GM18511 (cell line): ENCODE results near the gene TAAR1.
"Not testable (repeated sequence)": the region's sequence is repeated elsewhere in the genome, so short reads cannot be mapped to it uniquely, and the experiment has no call there.

Source experiments
- ATAC-seq: cut with Tn5 transposase; IDR thresholded peaks from one replicate; pipeline ENCODE4 v1.9.1; 2021; ENCODE audit warnings: mild to moderate bottlenecking, moderate library complexity; ENCODE audit not compliant: unreplicated experiment

TAAR1 gene

DNA sequence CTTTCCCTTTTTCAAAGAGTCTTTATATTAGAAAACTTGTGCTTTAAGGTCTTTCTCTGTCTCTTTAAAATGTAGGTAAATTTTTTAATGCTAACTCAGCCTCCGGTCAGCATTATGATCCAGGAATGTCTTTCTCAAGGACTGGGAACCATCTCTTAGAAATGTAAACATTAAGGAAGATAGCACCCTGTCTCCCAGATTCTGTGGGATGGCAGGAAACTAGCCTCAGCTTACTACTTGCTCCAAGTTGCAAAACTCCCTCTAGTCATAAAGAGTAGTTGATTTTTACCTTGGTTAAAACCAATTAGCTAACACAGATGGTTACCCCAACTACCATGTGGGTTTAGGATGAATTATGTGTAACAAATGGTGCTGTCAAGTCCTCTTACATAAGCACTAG lies 4.7 kb upstream of the TAAR1 start:
- ATAC-seq, result no peak

DNA sequence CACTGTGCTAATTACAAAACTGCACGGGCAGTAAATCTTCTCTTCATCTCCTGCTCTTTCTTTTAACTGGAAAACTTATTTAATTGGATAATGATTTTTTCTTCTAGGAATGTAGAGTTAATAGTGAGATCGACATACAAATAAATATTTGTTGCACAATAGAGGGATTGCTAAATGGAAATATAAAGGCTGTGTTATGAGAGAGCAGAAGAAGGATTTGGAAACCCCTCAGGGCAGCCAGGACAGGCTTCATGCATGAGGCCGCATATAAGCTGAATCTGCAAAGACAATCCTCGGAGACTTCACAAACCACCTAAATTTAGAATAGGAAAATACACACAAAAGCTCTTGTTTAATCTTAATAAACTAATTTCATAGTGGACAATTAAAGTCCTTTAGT lies 2.9 kb upstream of the TAAR1 start:
- no peak for ATAC-seq

DNA sequence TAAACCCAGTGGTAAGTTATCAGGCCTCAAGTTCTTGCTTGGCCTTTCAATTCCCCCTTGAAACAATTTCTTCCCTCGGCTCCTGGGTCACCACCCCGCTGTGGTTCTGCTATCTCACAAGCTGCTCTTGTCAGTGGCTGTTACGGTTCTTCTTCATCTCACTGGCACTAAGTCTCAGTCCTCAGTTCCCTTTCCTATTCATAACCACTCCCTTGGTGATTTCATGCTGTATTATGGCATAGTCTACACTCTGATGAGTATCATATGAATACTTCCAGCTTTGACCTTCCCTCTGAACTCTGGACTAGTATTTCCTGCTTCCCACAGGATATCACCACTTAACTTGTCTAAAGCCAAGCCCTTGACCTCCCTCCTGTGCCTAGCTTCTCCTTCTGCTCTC lies 7.9 kb downstream of the TAAR1 start:
- ATAC-seq, result peak; percentile 65

DNA sequence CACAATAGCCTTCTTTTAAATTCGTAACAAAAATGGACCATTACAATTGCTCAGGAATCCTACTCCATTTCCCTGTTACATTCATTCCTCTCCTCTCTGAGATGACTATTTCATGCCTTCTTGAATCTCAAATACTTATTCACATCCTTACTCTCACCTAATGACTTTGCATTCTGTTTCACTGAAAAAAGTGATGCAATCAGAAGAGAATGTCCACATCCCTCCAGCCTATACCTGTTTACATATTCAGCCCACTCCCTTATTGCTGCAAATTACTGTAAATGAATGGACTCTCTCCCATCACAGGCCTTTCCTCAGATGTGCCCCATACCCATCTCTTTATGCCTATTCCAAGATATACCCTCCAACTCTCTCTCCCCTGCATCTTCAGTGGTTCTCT lies 8.6 kb downstream of the TAAR1 start:
- no peak for ATAC-seq

DNA sequence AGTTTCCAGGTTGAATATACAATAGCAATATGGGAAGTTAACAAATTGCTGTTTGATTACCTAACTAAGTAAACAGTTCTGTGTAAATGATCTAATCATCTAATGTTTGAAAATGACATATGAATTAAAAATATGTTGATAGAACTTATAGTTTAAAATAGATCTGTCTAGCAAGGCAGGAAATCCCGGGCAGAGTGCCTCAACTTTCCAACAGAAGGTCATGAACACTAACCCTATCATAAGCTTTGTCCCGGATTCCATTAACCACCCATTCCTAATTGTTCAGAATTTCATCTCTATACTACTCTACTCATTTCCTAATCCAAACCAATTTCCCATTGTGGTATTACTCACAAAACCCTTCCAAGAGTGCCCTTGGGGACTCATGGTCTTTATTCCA lies 10.2 kb downstream of the TAAR1 start:
- ATAC-seq, result no peak

DNA sequence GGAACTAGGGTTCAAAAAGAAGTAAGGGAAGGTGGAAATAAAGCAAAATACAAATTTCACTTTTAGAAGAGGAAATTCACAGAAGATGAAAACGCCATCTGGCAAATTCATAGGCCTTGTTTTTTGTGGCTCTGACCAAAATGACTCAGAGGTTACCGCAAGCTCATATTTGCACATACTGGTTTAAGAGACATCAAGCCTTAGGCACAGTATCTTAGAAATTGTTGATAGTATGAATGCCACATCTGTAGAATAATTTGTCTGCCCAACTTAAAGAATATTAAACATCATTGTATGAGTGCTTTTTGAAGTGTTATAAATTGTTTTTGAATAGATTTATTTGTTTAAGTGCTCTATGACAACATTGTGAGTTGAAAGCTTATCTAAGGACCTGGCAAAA lies 10.6 kb downstream of the TAAR1 start:
- peak; percentile 76 for ATAC-seq

DNA sequence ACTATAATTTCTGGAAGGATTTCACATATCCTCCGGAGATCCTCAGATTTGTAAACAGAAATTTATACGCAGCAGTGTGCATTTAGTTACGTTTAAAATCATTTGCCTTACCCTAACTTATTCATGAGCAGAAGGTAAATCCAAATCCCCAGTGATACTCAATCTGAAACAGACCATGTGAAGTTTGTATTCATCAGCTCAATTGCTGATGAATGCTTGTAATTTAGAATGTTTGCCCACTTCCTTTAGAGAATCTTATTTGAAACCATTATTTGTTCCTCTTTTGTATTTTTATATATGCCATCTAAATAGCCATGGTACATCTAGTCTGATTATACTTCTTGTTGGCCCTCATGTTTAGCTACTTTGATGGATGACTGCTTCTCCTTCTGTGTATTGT lies 15.4 kb downstream of the TAAR1 start:
- peak; percentile 70 for ATAC-seq

DNA sequence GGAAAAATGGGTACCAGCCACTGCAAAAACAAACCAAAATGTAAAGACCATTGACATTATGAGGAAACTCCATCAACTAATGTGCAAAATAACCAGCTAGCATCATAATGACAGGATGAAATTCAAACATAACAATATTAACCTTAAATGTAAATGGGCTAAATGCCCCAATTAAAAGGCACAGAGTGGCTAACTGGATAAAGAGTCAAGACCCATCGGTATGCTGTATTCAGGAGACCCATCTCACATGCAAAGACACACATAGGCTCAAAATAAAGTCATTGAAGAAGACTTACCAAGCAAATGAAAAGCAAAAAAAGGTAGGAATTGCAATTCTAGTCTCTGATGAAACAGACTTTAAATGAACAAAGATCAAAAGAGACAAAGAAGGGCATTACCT lies 21.8 kb downstream of the TAAR1 start:
- not testable (repeated sequence) for ATAC-seq

DNA sequence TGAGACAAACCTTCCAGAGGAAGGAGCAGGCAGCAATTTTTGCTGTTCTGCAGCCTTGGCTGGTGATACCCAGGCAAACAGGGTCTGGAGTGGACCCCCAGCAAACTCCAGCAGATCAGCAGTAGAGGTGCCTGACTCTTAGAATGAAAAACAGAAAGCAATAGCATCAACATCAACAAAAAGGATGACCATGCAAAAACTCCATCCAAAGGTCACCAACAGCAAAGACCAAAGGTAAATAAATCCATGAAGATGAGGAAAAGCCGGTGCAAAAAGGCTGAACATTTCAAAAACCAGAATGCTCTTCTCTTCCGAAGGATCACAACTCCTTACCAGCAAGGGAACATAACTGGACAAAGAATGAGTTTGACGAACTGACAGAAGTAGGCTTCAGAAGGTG lies 23.1 kb downstream of the TAAR1 start:
- ATAC-seq, result not testable (repeated sequence)

DNA sequence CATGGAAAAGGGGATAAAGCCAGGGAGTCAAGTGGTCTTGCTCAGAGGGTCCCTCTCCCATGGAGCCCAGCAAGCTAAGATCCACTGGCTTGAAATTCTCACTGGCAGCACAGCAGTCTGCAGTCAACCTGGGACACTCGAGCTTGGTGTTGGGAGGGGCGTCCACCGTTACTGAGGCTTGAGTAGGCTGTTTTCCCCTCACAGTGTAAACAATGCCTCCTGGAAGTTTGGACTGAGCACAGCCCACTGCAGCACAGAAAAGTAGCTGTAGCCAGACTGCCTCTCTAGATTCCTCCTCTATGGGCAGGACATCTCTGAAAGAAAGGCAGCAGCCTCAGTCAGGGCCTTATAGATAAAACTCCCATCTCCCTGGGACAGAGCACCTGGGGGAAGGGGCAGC lies 23.7 kb downstream of the TAAR1 start:
- ATAC-seq, result not testable (repeated sequence)

DNA sequence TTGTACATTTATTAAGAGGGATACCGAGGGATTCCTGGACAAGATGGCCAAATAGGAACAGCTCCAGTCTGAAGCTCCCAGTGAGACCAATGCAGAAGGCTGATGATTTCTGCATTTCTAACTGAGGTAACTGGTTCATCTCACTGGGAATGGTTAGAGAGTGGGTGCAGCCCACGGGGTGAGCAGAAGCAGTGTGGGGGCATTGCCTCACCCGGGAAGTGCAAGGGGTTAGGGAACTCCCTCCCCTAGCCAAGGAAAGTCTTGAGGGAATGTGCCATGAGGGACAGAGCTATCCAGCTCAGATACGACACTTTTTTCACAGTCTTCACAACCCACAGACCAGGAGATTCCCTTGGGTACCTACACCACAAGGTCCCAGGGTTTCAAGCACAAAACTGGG lies 24.2 kb downstream of the TAAR1 start:
- no peak for ATAC-seq

DNA sequence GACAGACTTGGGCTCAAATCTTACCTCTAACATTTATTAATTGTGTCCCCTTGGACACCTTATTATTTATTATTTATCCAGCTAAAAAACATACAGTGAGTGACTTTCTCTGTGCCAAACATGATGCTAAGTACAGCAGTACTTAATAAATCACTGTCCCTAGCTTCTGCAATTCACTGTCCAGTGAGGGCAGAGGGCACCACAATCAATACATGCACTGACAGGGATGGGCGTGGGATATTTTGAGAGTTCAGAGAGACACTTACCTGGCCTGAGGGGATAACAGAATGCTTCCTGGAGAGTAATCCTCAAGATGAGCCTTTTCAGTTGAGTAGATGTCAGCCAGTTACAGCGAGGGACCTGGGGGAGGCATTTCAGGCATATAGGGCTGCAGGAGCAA lies 25.6 kb downstream of the TAAR1 start:
- no peak for ATAC-seq

DNA sequence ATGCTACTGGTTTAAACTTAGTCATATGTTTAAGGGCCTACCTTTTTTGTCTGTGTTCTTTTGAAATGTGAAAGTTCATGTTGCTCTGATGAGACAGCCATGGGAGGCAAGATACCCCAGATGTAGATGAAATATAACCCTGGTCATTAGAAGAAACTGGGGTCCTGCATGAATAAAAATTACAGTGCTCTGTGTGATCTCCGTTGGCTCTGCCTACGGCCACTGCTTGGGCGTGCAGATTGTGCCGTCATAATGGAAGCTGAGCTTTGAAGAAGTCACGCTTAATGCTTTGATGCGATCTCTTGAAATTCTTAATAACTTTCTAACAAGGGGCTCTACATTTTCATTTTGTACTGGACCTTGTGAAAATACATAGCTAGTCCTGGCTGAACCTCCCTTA lies 34.8 kb downstream of the TAAR1 start, which contains the start of gene TAAR2:
Gene TAAR2 (minus strand): TSS at position 101 of the 400 bp plus-strand sequence. CDS start 0 bp downstream, at position 101.
- no peak for ATAC-seq

DNA sequence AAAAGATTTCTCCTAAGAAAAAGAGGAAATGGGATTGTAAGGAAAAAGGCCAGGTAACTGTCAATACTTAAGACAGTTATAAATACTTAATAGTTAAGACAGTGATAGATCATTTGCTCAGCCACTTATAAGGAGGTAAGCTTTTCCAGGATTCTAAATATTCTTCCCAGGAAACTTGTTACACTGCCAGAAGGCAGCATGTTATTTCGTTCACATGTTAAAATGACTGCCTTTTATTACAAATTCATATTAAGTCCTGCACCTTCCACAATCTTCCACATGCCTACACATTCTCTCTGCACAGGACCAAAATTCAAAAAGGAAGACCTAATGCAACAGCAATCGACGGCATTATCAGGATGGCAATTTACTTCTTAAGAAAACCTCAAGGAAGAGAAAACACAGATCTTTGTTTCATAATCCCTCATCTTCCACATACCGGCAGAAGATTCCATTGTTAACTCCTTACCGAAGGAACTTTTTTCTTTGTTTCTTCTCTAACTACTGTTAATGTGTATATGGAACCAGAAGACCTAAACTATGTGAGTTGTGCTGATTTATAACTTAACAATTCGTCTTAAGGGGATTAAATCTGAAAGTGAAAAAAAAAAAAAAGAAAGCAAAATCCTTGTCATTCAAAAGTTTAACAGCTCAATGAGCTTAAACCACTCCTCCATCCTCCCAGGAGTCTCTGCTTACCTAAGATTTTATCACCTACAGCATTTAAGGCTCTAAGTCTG lies 35.7 kb downstream of the TAAR1 start:
- ATAC-seq, result no peak

DNA sequence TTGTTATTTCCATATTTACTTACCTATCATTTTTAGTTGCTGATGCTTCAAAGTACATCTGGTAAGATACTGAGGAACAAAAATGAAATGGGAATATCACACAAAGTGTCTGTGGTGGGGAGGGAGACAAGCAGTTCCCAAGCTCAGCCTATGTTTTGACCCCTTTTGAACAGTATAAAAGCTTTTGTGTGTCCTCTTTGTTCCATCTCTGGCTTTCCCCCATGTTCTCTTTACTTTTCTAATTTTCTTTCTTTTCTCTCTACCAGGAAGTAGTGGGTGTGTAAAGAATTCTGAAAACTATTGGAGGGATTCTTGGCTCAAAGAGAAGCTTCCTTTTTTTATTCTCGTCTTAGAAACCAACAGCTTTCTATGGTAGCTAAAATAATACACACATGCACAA lies 42.3 kb downstream of the TAAR1 start:
- ATAC-seq, result no peak

DNA sequence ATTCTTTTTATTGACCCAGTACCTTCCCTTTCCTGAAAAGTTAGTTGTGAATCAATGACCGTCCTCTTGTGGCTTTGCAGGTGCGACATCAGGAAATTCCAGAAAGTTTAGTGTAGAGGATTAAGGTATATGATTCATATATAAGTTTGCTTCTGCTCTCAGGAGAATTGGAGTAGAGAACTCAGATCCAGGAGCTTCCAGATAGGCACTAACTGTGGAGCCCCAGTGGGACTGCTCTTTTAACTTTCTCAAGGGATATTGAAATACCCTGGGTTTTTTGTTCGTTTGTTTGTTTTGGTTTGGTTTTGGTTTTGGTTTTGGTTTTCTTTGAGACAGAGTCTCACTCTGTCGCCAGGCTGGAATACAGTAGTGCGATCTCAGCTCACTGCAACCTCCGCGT lies 44.4 kb downstream of the TAAR1 start:
- ATAC-seq, result no peak

DNA sequence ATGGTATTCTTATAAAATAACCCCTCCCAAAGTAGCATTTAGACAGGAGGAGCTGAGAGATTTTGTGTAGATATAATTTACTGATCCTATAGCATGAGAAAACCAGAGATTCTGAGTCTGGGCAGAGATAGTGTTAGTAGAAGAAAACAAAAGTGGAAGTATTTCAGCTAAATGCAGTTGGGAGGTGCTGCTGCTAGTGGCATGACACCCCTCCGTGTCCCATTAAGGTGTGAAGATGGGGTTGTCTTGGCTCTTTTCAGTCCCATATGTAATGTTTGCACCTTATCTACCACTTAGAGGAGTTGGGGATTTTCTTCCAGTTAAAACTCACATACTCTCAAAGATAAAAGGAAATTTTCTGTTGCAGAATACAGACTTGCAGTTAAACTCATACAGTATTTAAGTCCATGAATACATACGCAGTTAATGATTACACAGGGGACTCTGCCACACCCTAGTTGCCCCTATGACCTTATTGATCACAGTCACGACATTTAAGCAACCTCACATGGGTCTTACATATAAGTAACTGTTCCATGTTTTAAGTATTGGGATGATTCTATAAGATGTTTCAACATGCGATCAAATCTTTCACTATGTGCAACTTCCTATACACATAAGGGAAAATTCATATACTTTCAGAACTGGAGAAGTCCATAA lies 46.4 kb downstream of the TAAR1 start:
- no peak for ATAC-seq

DNA sequence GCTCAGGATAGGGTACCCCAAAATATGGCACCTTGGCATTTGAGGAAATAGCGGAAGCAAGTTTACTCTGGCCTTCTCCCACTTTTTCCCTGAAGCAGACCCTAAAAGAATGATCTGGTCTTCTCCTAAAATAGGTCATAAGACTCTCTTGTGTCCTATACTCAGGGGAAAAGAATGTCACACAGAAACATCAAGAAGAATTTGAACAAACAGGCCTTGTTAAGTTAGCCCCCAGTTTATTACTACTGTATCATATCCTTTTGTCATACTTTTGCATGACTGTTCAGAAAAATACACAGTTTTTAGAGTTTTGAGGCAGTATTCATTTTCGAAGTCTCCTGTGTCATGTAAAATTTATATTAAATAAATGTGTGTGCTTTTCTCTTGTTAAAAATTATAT lies 47.4 kb downstream of the TAAR1 start:
- no peak for ATAC-seq

DNA sequence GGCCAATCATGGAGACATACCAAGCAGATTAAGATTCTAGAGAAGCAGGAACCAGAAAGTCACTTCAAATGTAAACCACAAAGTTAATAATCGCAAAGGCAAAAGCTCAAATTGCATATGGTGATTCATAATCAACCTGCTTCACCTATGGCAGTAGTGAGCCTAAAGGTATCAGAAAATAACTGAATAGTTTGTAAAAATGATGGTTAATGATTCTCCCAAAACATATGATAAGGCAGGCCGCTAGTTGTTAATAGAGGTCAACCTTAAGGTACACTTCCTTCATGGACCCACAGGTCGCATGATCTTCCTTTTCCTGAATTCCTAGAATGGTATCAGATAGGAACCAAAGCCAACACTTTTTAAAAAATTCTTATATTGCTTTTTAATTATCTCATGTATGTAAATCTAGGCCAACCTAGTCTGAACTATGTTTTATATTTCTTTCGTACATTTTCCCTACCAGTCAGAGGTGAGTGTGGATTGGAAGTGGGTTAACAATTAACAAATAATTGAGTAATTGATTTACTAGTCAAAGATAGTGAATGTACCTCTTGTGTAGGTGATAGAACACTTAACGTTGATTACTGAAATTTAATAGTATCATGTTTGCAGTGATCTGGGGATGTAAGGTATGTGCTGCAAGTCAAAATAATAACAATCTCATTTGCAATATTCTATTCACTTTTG lies 51.3 kb downstream of the TAAR1 start:
- ATAC-seq, result peak; percentile 91

DNA sequence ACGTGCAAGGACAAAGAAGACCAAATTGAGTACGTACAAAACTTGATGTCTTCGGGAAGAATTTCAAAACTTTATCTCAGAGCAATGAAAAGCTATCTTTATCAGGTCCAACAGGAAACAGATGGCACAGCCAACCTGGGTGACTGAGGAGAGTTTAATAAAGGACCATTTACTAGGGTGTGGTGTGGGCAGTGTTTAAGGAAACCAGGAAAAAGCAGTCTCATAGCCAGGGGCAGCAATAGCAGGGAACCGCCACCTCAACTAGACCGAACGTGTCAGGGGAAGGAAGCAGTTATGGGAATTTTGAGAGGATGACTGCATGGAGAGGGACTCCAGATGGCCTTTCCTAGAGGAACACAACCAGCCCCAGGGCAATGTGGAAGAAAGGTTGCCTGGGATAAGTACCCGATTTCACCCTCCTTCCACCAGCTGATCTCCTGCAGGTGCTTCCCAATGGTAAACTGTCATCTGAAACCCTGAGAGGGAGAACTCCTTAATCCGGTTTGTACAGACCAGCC lies 54.3 kb downstream of the TAAR1 start:
- ATAC-seq, result no peak

DNA sequence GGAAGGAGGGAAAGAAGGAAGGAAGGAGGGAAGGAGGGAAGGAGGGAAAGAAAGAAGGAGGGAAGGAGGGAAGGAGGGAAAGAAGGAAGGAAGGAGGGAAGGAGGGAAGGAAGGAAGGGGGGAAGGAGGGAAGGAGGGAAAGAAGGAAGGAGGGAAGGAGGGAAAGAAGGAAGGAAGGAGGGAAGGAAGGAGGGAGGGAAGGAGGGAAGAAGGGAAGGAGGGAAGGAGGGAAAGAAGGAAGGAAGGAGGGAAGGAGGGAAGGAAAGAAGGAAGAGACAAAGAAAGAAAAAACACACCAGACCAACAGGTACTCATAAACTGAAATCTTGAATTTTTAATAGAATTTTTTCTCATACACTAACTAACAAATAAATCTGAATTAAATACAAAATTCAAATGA lies 58.1 kb downstream of the TAAR1 start:
- not testable (repeated sequence) for ATAC-seq

DNA sequence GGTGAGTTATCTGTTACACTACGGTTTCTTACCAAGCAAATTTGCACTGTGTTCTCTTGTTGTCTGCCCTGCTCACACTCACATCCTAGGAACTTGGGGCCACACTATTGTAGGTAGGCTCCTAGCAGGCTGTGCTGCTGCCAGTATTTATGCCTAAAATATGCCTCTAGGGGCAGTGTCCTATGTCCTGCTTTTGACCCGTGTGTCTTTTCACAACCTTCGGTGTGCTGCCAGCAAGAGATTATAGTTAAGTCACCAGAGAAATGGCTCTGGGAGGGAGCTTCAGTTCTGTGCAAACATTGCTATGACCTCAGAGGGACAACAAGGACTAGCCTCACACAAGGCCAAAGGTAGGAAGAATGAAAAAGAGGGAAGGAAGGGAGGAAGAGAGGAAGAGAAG lies 60.5 kb downstream of the TAAR1 start:
- peak; percentile 87 for ATAC-seq
